Transverse colon (tissue), 3 donors: Measurements from ENCODE around the gene KYNU.

ENCODE experiments used
- CTCF ChIP-seq, 5 experiments: fragments of 200-600 bp in 3 of 5; fragments of 450-650 bp in 2 of 5; sonication (generic) in 3 of 5; IDR thresholded peaks; 1 replicate in 2 of 5; 2 replicates in 3 of 5; pipeline ENCODE4 v1.5.1; 2016 to 2017; ENCODE audit warnings: antibody characterized with exemption in 5 of 5, inconsistent platforms in 3 of 5, mild to moderate bottlenecking in 2 of 5, moderate library complexity in 1 of 5
- EP300 ChIP-seq: sonication (generic); formaldehyde crosslinking; IDR thresholded peaks from one replicate; pipeline ENCODE4 v1.6.1; 2017; ENCODE audit warnings: antibody characterized with exemption, low read depth
- POLR2A ChIP-seq: fragments of 450-650 bp; IDR thresholded peaks from one replicate; pipeline ENCODE4 v1.6.1; 2016; ENCODE audit warnings: antibody characterized with exemption, mild to moderate bottlenecking, moderate library complexity

DNA sequence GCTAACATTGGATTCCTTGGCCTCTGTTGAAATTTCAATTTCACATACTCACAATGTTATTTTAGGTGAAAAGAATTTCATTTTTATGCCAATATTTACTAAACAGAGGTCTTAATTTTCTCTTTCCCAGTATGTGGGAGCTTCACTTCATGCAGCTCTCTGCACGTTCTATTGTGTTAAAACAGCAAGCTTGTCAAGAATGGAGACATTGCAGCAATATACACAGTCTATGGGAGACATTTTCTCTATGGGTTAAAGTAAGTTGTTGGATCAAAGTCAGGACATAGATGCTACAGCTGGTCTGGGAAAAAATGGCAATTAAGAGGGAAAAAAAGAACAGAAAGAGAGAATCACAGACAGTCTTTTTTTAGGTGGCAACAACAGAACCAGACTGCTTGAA lies 181.4 kb downstream of the KYNU start:
- TF ChIP-seq CTCF (IDR thresholded peaks at IDR 0.05), result no peak
- TF ChIP-seq EP300, result no peak
- no peak for TF ChIP-seq POLR2A
